HG03460 (cell line): ENCODE measurements around the gene ZNF687.
A peak's percentile ranks its signal among the peaks of the same experiment; 100 is the strongest.

Experiments
- ATAC-seq: cut with Tn5 transposase; IDR thresholded peaks from one replicate; pipeline ENCODE4 v1.9.1; 2021; ENCODE audit not compliant: unreplicated experiment

The ZNF687 gene, protein sequence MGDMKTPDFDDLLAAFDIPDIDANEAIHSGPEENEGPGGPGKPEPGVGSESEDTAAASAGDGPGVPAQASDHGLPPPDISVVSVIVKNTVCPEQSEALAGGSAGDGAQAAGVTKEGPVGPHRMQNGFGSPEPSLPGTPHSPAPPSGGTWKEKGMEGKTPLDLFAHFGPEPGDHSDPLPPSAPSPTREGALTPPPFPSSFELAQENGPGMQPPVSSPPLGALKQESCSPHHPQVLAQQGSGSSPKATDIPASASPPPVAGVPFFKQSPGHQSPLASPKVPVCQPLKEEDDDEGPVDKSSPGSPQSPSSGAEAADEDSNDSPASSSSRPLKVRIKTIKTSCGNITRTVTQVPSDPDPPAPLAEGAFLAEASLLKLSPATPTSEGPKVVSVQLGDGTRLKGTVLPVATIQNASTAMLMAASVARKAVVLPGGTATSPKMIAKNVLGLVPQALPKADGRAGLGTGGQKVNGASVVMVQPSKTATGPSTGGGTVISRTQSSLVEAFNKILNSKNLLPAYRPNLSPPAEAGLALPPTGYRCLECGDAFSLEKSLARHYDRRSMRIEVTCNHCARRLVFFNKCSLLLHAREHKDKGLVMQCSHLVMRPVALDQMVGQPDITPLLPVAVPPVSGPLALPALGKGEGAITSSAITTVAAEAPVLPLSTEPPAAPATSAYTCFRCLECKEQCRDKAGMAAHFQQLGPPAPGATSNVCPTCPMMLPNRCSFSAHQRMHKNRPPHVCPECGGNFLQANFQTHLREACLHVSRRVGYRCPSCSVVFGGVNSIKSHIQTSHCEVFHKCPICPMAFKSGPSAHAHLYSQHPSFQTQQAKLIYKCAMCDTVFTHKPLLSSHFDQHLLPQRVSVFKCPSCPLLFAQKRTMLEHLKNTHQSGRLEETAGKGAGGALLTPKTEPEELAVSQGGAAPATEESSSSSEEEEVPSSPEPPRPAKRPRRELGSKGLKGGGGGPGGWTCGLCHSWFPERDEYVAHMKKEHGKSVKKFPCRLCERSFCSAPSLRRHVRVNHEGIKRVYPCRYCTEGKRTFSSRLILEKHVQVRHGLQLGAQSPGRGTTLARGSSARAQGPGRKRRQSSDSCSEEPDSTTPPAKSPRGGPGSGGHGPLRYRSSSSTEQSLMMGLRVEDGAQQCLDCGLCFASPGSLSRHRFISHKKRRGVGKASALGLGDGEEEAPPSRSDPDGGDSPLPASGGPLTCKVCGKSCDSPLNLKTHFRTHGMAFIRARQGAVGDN

DNA sequence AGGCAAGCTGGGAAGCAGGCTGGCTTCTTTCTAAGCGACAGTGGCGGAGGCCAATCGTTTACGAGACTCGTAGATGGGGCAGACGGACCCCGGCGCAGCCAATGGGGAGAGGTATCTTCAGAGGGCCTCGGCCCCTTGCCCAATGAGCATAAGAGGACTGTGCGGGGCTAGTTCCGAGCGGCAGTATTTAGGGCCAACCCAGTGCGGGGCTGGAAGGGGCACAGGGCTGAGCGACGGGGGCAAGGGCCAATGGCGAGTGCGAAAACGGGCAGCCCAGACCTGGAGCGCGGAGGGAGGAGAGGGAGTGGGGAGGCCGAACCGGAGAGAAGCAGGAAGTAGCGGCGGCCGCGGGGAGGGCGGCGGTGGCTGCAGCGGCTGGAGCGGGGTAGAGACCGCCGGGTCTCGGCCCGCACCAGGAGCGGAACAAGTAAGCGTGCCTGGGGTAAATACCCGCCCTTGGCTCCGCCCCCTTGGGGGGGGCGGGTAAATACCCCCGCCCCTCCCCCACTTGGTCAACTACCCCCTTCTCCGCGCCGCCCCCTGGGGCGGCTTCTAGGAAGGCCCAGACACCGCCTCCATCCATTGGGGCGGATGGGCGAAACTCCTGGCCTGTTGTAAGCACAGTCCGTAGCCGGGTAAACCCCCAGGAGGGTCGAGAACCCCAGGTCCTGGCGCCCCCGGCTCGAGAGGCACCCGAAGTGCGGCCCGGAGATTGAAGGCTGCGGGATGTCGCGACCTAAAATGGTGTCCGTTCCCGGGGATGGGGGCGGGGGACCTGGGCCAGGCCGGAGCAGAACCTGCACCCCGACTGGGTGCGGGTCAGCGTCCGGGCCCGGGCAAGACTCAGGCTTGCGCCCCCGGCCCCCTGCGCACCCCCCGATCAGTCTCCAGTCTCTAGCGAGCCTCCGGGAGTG, at the start of gene ZNF687:
TSS of gene ZNF687 (plus strand) at position 331 of the 914 bp plus-strand sequence. CDS start 3,993 bp downstream, outside the sequence.
- ATAC-seq, result peak; percentile 86

DNA sequence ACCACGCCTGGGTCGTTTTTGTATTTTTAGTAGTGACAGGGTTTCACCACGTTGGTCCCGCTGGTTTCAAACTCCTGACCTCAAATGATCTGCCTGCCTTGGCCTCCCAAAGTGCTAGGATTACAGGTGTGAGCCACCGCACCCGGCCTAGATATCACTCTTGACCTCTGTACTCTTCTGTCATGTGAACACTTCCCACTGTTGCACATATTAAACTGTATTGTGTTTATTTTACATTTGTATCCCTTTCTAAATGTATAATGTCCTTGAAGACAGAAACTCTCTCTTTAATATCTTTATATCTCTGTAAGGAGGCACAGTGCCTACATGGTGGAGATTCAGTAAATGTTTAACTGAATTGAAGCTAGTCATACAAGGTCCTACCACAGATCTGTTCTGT, 46.9 kb upstream of the ZNF687 start:
- ATAC-seq, result no peak

DNA sequence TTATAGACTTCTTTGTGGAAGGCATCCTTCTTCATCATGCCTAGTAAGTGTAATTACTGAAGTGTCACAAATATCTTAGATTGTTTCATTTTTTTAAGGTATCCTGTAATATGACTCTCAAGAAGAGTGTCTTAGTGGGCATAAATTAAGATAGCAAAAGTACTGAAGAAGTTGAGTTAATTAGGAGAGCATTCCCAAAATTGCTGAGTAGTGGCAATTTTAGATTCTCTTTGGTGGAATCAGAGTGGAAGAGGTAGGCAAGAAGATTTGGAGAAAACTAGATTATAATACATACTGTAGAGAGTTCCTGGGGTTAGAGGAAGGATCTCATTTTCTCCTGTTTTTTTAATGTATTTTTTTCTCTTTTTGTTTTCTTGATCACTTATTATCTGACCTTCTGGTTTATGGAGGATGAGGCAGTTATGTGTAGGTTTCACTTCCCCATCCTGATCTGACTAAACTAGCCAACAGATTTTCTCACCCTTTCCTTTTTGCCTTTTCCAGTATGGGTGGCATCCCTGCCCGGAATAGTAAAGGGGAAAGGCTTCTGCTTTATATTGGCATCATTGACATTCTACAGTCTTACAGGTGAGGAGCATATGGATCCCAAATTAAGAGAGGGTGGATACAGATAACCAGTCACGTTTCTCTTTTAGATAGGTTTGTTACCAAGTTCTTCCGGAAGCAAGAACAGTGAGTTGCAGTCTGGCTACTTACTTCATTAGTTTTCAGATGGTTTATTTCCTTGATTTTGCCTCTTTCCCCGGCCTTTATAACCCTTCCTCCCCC, 44.2 kb upstream of the ZNF687 start:
- peak; percentile 54 for ATAC-seq

DNA sequence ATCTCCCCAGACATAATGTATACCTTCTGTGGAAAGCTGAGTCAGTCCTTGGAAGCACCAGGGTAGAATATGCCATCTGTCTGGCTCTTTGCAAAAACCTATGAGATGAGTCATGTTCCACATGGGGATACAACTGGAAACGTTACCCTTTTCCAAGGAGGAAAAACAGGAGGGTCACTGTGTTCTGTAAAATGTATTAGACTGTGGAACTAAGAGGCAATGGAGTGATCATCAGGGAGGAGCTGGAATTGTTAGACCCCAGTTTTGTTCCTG, 43.7 kb upstream of the ZNF687 start:
- ATAC-seq, result no peak

DNA sequence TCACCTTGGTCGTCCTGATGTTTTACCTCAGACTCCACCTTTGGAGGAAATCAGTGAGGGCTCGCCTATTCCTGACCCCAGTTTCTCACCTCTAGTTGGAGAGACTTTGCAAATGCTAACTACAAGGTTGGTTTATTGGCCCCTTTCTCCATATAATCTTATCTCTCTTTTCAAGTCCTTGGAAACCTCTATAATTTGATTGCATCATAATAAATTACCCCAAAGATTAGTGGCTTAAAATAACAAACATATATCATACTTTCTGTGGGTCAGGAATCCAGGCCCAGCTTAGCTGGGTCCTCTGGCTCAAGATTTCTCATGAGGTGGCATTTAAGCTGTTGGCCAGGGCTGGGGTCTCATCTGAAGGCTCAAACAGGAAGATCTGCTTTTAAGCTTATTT, 39.7 kb upstream of the ZNF687 start:
- no peak for ATAC-seq

DNA sequence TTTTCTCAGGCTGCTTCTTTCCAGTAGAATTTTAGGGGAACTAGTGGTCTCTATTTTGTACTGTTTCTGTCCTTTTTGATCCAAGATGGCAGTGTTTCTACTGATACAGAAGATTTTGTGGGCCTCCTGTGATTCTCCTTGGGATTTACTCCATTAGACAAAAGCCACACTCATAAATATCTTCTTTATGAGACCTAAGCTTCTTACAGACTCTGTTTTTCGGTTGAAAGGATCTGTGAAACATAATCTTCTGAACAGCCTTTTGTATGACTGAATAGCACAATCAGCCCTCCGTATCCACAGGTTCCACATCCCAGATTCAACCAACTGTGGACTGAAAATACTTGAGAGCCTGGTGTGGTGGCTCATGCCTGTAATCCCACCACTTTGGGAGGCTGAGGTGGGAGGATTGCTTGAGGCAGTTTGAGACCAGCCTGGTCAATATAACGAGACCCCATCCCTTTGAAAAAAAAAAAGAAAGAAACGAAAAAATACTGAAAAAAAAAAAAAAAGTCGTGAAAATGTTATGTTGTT, 38.3 kb upstream of the ZNF687 start:
- no peak for ATAC-seq

DNA sequence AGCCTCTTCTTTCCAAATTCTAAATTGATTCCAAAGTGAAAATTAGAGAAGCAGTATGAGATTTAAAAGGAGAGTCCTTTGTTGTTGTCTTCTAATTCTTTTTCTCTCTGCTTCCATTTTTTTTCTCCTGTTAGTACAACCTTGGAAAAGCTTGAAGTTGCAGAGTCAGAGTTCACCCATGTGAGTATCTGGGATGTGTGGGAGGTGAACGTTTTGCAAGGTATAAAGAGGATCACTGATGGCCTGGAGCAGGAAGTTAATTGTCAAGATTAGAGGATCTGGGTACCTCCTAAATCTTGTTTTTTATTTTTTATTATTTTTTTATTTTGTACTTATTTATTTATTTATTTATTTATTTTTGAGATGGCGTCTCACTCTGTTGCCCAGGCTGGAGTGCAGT, 35.3 kb upstream of the ZNF687 start:
- no peak for ATAC-seq

DNA sequence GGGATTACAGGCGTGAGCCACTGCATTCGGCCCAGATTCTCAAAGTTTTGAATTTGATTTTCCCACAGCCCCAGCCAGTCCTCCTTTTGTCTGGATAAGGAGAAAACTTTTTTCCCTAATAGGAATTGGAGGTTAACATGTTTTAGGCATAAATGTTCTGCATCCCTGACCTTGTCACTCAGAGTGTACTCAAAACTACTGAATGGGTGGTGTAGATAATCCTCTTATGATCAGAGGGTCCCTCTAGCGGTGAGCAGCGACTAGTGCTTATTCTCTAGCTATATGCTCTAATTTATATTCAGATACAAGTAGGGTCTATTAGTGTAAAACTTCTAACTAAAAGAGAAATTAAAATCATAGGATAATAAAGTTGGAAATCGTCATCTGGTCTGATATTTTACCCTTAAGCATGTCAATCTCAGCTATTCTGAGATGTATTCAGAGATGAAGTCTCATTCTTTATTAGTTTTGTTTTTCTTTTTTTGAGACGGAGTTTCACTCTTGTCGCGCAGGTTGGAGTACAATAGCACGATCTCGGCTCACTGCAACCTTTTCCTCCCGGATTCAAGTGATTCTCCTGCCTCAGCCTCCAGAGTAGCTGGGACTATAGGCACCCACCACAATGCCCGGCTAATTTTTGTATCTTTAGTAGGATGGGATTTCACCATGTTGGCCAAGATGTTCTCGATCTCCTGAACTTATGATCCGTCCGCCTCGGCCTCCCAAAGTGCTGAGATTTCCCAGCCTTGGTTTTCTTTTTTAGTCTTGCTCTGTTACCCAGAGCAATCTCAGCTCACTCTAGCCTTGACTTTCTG, 30.2 kb upstream of the ZNF687 start:
- no peak for ATAC-seq

DNA sequence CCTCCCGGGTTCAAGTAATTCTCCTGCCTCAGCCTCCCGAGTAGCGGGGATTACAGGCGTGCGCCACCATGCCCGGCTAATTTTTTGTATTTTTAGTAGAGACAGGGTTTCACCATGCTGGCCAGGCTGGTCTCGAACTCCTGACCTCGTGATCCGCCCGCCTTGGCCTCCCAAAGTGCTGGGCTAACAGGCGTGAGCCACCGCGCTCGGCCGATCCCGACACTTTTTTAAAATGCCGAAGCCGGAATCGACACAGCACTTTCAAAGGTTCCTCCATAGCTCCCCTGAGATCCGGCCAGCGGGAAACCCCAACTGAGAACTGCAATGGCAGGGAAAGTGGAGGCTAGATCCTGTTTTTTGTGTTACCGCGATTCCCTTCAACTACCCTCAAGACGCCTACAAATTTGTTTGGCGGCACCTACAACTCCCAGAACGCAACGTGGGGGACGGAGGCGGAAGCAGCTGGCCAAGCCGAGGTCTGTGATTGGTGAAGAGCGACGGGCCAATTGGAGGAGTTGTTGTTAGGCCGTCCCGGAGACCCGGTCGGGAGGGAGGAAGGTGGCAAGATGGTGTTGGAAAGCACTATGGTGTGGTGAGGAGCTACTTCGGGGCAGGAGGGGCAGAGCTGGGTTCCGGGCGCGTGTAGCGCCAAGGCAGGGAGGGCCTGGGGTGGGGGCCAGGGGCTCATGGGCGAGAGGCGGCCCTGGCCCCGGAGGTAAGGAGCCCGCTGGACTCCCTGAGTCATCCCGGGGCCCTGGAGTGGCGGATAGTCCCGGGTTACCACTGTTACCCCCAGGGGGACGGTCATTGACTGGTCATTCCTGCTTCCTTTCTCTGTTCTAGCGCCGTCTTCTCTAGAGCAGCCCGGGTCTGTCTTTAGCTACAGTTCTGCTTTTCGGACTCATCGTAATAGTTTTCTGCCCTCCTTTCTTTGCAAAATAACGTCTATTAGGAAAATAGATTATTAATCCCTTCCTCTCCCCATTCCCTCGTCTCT, 27.6 kb upstream of the ZNF687 start, which contains the start of gene PSMD4:
TSS of gene PSMD4 (plus strand) at position 518 of the 997 bp plus-strand sequence. CDS start at position 567, 49 bp downstream.
- peak; percentile 92 for ATAC-seq

DNA sequence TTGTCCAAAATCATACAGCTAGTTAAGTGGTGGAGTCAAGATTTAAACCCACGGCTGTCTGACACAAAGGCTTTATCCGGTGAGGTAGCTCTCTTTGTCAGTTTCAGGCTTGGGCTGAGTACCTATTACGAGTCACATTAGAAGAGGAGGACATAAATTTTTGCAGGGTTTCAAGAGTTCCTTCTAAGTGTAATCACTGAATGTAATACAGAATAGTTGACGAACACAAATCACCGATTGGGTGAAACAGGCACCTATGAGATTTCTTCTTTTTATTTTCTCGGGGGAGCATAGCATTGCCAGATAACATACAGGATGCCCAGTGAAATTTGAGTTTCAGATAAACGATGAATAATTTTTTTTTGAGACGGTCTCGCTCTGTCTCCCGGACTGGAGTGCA, 26.7 kb upstream of the ZNF687 start:
- ATAC-seq, result no peak

DNA sequence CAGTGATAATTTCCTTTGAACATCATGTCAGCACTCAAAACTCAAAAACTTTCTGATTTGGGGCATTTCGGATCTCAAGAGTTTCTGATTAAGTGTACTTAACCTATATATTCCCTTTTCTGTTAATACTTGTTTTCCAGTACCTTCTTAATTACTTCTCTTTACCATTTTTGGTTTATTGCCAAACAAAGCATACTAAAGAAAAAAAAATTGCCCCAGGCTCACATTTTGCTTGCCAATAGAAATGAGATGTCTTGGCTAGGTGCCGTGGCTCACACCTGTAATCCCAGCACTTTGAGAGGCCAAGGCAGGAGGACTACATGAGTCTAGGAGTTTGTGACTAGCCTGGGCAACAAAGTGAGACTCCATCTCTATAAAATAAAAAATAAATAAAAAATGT, 22.7 kb upstream of the ZNF687 start:
- ATAC-seq, result no peak

DNA sequence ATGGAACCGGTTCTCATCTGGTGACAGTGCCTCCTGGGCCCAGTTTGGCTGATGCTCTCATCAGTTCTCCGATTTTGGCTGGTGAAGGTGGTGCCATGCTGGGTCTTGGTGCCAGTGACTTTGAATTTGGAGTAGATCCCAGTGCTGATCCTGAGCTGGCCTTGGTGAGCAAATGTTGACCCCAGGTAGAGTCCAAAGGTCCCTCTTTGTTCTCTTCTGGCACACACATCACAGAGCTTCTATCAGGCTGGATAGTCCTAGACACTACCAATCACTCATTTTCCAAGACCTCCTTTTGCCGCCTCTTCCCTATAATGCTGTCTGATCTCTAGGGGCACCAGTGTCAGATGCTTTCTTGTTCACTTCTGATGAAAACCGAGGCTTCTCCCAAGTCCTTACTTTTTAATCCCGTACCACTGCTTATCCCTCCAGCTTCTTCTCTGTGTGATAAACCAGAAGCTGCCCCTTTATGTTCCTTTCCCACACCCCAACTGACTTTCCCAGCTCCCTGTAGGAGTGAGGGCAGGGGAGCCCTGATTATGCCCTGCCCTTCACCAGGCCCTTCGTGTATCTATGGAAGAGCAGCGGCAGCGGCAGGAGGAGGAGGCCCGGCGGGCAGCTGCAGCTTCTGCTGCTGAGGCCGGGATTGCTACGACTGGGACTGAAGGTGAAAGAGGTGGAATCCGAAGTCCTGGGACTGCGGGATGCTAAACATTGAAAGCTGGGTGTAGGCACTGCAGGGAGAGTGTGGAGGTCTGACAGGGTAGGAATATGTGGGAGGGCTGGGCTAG, 16.5 kb upstream of the ZNF687 start:
- ATAC-seq, result no peak

DNA sequence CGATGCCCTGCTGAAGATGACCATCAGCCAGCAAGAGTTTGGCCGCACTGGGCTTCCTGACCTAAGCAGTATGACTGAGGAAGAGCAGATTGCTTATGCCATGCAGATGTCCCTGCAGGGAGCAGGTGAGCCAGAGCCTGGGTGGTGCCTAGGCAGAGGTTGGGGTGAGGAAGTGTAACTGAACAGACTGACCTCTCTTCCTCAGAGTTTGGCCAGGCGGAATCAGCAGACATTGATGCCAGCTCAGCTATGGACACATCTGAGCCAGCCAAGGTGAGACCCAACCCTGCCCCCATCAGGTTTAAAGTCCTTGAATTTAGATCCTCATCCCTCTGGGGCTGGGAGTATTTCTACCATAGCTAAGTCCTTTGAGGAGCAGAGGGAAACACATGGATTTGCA, 15.8 kb upstream of the ZNF687 start:
- ATAC-seq, result no peak

DNA sequence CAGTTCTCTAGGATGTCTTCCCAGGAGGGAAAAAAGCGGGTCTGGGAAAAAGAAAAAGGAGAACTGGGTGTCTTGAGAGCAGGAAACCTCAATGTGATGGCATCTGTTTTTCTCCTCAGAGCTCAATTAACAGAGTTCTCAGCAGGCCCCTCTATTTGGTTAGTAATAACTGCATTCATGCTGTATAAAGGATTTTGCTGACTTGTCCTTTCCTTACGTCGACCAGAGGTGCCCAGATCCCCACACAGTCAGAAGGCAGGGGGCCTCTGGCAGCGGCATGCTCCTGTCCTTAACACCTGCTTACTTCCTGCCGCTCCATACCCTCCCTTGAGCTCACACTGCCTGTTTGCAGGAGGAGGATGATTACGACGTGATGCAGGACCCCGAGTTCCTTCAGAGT, 15.3 kb upstream of the ZNF687 start:
- ATAC-seq, result no peak

DNA sequence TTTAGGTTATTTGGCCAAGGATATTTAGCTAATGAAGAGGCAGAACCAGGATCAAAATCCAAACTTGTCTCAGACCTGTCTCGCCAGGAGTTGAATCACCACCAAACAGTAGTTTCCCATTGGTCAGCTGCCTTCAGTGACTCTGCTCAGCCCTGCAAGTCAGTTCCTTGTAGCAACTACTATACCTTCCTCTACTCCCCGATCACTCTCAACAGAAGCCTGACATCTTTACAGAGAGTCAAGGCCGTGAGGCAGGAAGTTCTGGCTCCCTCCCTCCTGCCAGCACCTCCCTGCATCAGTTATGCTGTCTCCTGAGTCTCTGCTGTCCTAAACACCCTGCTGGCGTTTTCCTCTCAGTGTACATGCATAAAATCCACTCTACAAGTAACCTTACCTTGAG, 14.3 kb upstream of the ZNF687 start:
- ATAC-seq, result no peak

DNA sequence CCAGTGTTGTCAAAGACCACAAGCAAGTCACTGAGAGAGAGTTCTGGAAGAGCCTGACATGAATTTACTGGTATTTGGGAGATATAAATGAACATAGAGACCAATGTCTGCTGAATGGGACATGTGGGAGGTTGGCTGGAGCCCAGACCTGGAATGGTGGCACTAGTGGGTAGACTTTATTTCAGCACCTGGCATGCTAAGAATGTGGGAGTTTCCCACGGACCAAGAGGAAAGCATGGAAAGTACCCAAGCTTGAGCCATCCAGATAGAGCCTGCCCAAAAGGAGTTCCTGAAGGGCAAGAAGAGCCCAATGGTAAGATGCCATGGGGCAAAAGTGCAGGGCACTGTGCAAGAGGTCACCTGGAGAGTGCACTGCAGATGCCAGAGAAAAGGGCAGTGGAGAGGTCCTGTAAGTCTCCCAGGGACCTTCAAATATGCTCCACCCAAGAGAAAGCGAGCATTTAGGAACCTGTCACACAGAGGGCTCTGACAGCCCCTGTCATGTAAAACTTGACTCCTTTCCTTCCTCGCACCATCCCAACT, 8.1 kb upstream of the ZNF687 start:
- no peak for ATAC-seq
